GM12801 (cell line): ENCODE results near the gene RLN1.
"Not testable (repeated sequence)": the region's sequence is repeated elsewhere in the genome, so short reads cannot be mapped to it uniquely, and the experiment has no call there.

Experiments
- CTCF ChIP-seq: IDR thresholded peaks from one replicate; pipeline ENCODE4 v1.5.1; 2011; ENCODE audit warnings: control low read depth; ENCODE audit not compliant: insufficient read length; ENCODE audit errors: extremely low read depth

RLN1 gene

GRCh38 chr9:5310851-5311250, 28.8 kb downstream of the RLN1 start:
- no peak for TF ChIP-seq CTCF

GRCh38 chr9:5305741-5306140, 33.9 kb downstream of the RLN1 start:
- TF ChIP-seq CTCF: no peak

- TF ChIP-seq CTCF: not testable (repeated sequence)
Observed at GRCh38 chr9:5303840-5304795, 35.6 kb downstream of the RLN1 start, which contains the start of gene RLN2. Gene RLN2, minus strand, starts transcription at chr9:5304716. Its CDS starts 136 bp downstream, at chr9:5304580.

- TF ChIP-seq CTCF: no peak
Observed at GRCh38 chr9:5301544-5301943, 38.1 kb downstream of the RLN1 start.

- no peak for TF ChIP-seq CTCF
Observed at GRCh38 chr9:5292141-5292540, 47.5 kb downstream of the RLN1 start.

GRCh38 chr9:5288591-5288990, 51.1 kb downstream of the RLN1 start:
- TF ChIP-seq CTCF: no peak

GRCh38 chr9:5286262-5286661, 53.4 kb downstream of the RLN1 start:
- no peak for TF ChIP-seq CTCF
